Measurements from ENCODE around the gene DOHH. TPM values are rescaled to one million over a fixed set of nuclear protein-coding genes. Genes with fewer than 3 reads are reported as not detected.

The DOHH gene
- total RNA-seq, 4 donors from 2014 or later, result 11.7 to 28.1 (median 13.0) TPM

DNA sequence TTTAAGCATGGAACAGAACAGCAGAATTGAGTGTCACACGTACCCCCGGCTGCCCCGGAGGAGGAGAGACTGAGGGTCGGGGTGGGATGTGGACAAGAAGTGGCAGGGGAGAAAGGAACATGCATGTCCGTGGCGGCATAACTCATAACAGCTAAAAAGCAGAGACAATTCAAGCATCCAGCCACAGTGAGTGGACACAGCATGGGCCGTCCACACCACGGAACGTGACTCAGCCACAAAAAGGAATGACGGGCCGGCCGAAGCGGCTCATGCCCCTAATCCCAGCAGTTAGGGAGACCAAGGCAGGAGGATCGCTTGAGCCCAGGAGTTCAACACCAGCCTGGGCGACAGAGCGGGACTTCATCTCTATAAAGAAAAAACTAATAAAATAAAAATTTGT, 7.6 kb downstream of the DOHH start:
- ATAC-seq (ENCODE audit: low FRiP score) (no peak), DNase-seq (ENCODE audit: low spot score) (no peak)
- TF ChIP-seq, protein P1, sequence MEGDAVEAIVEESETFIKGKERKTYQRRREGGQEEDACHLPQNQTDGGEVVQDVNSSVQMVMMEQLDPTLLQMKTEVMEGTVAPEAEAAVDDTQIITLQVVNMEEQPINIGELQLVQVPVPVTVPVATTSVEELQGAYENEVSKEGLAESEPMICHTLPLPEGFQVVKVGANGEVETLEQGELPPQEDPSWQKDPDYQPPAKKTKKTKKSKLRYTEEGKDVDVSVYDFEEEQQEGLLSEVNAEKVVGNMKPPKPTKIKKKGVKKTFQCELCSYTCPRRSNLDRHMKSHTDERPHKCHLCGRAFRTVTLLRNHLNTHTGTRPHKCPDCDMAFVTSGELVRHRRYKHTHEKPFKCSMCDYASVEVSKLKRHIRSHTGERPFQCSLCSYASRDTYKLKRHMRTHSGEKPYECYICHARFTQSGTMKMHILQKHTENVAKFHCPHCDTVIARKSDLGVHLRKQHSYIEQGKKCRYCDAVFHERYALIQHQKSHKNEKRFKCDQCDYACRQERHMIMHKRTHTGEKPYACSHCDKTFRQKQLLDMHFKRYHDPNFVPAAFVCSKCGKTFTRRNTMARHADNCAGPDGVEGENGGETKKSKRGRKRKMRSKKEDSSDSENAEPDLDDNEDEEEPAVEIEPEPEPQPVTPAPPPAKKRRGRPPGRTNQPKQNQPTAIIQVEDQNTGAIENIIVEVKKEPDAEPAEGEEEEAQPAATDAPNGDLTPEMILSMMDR (IDR thresholded peaks at IDR 0.05), result no peak

DNA sequence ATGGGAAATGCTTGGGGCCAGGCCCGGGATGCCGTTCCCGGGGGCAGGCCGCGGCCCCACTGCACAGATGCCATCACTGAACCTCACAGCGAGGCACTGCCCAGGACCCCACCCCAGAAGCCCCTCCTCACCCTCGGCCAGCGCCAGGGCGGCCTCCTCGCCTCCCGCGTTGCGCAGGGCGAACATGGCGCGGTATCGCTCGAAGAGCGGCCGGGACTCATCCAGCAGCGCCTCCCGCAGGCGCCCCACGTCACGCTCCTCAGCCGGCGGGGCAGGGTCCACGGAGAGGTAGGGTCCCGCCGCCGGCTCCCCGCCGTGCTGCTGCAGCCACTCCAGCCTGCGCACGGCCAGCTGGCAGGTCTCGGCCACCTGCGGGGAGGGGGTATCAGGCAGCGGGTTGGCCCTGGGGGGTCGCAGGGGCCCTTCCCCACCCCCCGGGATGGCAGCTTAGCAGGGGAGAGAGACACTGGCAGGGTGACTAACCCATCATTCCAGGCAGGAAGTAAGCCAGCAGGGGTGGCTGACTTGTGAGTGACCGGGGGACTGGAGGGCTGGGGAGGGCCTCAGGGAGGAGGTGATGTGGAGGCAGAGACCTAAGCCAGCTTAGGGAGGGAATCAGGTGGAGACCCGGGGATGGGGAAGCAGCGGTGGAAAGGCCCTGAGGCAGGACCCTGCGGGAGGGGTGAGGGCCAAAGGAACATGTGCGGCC, 8.2 kb downstream of the DOHH start:
- TF ChIP-seq, protein P1 (IDR thresholded peaks at IDR 0.05), result no peak
- DNase-seq (ENCODE audit: low spot score) (no peak), ATAC-seq (ENCODE audit: low FRiP score) (no peak)

DNA sequence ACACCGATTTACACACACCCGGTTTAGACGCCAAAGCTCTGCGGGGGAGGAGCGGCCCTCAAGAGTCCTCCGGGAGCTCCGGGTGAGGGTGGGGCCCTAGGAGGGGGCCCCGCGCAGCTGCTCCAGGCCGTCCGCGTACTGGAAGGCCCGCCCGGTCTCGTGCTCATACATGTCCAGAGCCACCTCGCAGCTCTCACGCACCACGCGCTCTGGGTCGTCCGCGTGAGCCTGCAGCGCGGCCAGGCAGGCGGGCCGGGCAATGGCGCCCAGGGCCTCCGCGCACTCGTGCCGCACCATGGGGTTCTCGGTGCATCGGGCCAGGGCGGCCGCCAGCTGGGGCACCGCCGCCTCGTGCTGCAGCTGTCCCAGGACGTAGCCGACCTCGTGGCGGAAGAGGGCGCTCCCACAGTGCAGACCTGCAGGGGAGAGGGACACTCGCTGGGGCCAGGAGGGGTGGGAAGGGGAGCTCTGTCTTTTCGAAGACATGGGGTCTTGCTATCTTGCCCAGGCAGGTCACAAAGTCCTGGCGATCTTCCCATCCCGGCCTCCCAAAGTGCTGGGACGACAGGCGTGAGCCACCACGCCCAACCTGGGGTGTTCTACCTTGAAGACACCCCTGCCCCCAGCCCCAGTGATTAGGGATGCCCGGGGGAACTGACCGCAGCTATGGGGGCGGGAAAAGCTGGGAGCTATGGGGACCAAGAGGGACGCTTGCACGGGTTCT, 8.9 kb downstream of the DOHH start:
- ATAC-seq (ENCODE audit: low FRiP score), result no peak
- TF ChIP-seq, protein P1 (IDR thresholded peaks at IDR 0.05), result no peak

DNA sequence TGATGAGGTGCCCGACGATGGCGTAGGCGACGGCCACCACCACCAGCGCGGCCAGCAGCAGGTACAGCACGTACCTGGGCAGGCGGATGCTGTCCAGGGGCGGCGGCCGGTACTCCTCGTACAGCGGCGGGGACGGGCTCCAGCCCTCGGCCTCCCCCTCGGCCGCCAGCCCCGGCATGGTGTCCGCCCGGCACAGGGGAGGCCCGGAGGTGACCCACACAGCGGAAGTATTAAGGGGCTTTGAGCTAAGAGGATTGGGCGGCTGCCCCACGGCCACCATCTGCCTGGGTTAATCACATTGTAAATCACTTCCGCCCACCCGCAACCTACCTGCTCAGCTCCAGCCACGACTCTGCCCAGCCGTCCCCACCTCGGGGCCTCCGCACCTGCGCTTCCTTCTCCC, 17.2 kb downstream of the DOHH start, which contains the start of gene SMIM44:
TSS of gene SMIM44 (minus strand) at position 216 of the 403 bp plus-strand sequence. CDS start at position 178, 38 bp downstream.
- no peak for DNase-seq (ENCODE audit: low spot score)
- TF ChIP-seq, protein P1 (IDR thresholded peaks at IDR 0.05), result no peak
- ATAC-seq (ENCODE audit: low FRiP score), result no peak

More for the DNA sequence above, 8.9 kb downstream of the DOHH start:
- DNase-seq (ENCODE audit: low spot score), result no peak

DNA sequence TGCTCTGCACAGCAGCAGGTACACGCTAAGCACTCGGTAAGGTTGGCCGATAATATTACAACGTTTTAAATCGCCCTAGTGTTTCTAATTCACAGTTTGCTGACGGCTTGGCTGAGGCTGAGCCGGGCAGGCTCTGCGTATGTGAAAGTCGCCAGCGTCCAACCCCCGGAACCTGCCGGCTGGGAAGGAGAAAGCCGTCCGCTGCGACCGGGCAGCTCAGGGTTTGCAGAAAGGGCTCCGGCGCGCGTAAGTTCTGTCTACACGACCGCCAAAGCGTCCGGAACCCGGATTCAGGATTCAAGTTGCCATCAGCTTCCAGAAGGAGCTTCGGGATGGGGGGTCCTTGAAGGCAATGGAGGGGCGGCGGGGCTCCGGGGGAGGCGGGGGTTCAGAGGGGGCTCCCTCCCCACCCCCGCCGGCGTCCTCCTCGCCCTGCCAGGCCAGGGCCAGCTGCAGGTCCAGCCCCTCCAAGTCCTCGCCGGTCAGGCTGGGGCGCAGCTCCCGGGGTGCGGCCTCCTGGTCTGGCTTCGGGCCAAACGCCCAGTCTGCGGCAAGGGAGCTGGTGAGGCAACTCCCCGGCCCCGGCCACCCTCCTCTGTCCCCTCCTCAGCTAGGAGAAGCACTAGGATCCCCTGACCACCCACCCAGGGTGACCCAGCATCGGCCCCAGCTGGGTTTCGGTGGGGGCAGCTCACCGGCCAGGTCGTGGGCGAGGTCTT, 17.8 kb downstream of the DOHH start:
- no peak for DNase-seq (ENCODE audit: low spot score)
- ATAC-seq (ENCODE audit: low FRiP score), result no peak
- TF ChIP-seq, protein P1 (IDR thresholded peaks at IDR 0.05), result no peak

DNA sequence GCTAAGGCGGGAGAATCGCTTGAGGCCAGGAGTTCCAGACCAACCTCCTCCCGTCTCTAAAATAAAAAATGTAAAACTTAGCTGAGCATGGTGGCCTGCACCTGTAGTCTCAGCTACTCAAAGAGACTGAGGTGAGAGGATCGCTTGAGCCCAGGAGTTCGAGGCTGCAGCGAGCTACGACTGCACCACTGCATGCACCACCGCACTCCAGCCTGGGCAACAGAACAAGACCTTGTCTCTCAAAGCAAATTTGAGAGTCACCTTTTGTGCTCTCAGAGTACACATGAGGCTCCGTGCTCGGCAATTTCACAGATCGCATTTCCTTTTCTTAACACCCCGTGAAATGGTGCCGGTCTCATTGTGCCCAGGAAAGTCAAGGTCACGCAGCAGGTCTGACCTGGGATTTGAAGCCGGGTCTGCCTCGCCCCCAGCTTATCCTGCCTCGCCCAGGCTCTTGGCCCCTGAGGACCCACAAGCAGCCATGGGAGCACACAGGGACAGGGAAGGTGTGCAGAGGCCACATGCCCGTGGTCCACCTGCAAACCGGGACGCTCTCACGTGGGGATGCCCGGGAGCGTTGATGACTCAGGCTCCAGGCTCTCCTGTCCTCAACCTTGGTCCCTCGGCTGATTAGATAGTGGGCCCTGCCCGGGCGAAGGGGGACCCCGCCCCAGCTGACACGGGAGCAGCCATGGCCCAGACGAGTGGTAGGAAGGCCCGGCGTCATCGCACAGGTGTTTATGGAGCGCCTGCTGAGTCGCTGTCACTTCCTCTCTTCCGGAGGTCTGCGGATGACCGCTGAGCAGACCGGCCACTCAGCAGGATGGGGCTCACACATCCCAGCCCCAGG, 19.0 kb downstream of the DOHH start:
- DNase-seq (ENCODE audit: low spot score), result no peak
- TF ChIP-seq, protein P1 (IDR thresholded peaks at IDR 0.05), result no peak
- ATAC-seq (ENCODE audit: low FRiP score), result no peak

All from omental fat pad (tissue), 4 donors.